HG03442 (cell line): ENCODE results near the gene SV2C.
"Not testable (repeated sequence)": the region's sequence is repeated elsewhere in the genome, so short reads cannot be mapped to it uniquely, and the experiment has no call there.

Experiments
- ATAC-seq: cut with Tn5 transposase; IDR thresholded peaks from one replicate; pipeline ENCODE4 v1.9.1; 2021; ENCODE audit warnings: mild to moderate bottlenecking, moderate library complexity; ENCODE audit not compliant: unreplicated experiment

Gene SV2C

GRCh38 chr5:76292620-76293322 lies 209.6 kb downstream of the SV2C start:
- ATAC-seq = peak; percentile 84

- no peak for ATAC-seq
These were observed 211.4 kb downstream of the SV2C start for GRCh38 chr5:76294573-76294972.

- ATAC-seq = no peak
These were observed 215.7 kb downstream of the SV2C start for GRCh38 chr5:76298852-76299251.

- no peak for ATAC-seq
These were observed 216.4 kb downstream of the SV2C start for GRCh38 chr5:76299592-76299991.

GRCh38 chr5:76301932-76302331 lies 218.7 kb downstream of the SV2C start:
- not testable (repeated sequence) for ATAC-seq

GRCh38 chr5:76302661-76303060 lies 219.5 kb downstream of the SV2C start:
- not testable (repeated sequence) for ATAC-seq

GRCh38 chr5:76303921-76304320 lies 220.7 kb downstream of the SV2C start:
- ATAC-seq = peak; percentile 76

GRCh38 chr5:76305269-76305668 lies 222.1 kb downstream of the SV2C start:
- ATAC-seq = no peak

- ATAC-seq = no peak
These were observed 222.6 kb downstream of the SV2C start for GRCh38 chr5:76305775-76306174.

- ATAC-seq = no peak
These were observed 227.0 kb downstream of the SV2C start for GRCh38 chr5:76310208-76310607.

GRCh38 chr5:76312783-76313182 lies 229.6 kb downstream of the SV2C start:
- ATAC-seq = no peak

GRCh38 chr5:76314643-76315042 lies 231.5 kb downstream of the SV2C start:
- ATAC-seq = no peak

GRCh38 chr5:76319673-76320072 lies 236.5 kb downstream of the SV2C start:
- ATAC-seq = no peak

- ATAC-seq = not testable (repeated sequence)
These were observed 240.3 kb downstream of the SV2C start for GRCh38 chr5:76323494-76323893.

- ATAC-seq = no peak
These were observed 242.1 kb downstream of the SV2C start for GRCh38 chr5:76325326-76325725.

- no peak for ATAC-seq
These were observed 242.8 kb downstream of the SV2C start for GRCh38 chr5:76325876-76326491.

GRCh38 chr5:76326577-76327302 lies 243.6 kb downstream of the SV2C start:
- no peak for ATAC-seq

- ATAC-seq = no peak
These were observed 246.2 kb downstream of the SV2C start for GRCh38 chr5:76329346-76329745.

- no peak for ATAC-seq
These were observed 247.9 kb downstream of the SV2C start for GRCh38 chr5:76331126-76331525.

- ATAC-seq = no peak
These were observed 248.9 kb downstream of the SV2C start for GRCh38 chr5:76332102-76332501.

- no peak for ATAC-seq
These were observed 249.5 kb downstream of the SV2C start for GRCh38 chr5:76332611-76333205.

GRCh38 chr5:76333571-76333970 lies 250.4 kb downstream of the SV2C start:
- ATAC-seq = no peak
